Mesenchymal stem cell (in vitro differentiated cells and primary cell): ENCODE results near the gene JAKMIP1.

Source experiments
- DNase-seq: peaks from one replicate; pipeline ENCODE4 v3.0.0-alpha.2; 2013
- H2AFZ ChIP-seq: one replicate; pipeline ENCODE4 v1.6.1; 2013; ENCODE audit warnings: low read depth, mild to moderate bottlenecking, control low read depth, inconsistent platforms, low read length, moderate library complexity
- H2AK5ac ChIP-seq: 2 replicates; pipeline ENCODE4 v1.6.1; 2013; ENCODE audit warnings: low read length, moderate library complexity, mild to moderate bottlenecking, inconsistent platforms; ENCODE audit not compliant: severe bottlenecking
- H2BK120ac ChIP-seq: one replicate; pipeline ENCODE4 v1.6.1; 2013; ENCODE audit warnings: low read depth, mild to moderate bottlenecking, inconsistent platforms, low read length, moderate library complexity
- H2BK12ac ChIP-seq, 2 experiments: one replicate each; pipeline ENCODE4 v1.6.1; 2013; ENCODE audit warnings: inconsistent platforms in 2 of 2, low read length in 2 of 2, mild to moderate bottlenecking in 2 of 2, moderate library complexity in 2 of 2, control low read depth in 1 of 2
- H2BK15ac ChIP-seq: one replicate; pipeline ENCODE4 v1.6.1; 2013; ENCODE audit warnings: mild to moderate bottlenecking, low read depth, inconsistent platforms; ENCODE audit not compliant: poor library complexity, severe bottlenecking
- H2BK5ac ChIP-seq: 2 replicates; pipeline ENCODE4 v1.6.1; 2013; ENCODE audit warnings: low read depth, mild to moderate bottlenecking, low read length, control low read depth, inconsistent platforms; ENCODE audit not compliant: poor library complexity, severe bottlenecking
- H3K14ac ChIP-seq, 2 experiments: one replicate each; pipeline ENCODE4 v1.6.1; 2013; ENCODE audit warnings: inconsistent platforms in 2 of 2, low read length in 2 of 2, control low read depth in 1 of 2, mild to moderate bottlenecking in 1 of 2, moderate library complexity in 1 of 2
- H3K18ac ChIP-seq, 2 experiments: one replicate each; pipeline ENCODE4 v1.6.1; 2013; ENCODE audit warnings: inconsistent platforms in 2 of 2, low read length in 2 of 2, control low read depth in 1 of 2, low read depth in 1 of 2, mild to moderate bottlenecking in 1 of 2
- H3K23ac ChIP-seq, 2 experiments: one replicate each; pipeline ENCODE4 v1.6.1; 2013; ENCODE audit warnings: inconsistent platforms in 2 of 2, low read length in 2 of 2, mild to moderate bottlenecking in 2 of 2, moderate library complexity in 2 of 2, control low read depth in 1 of 2
- H3K27ac ChIP-seq: 2 replicates; pipeline ENCODE4 v1.5.1; 2013; ENCODE audit warnings: mild to moderate bottlenecking, moderate library complexity, low read length, control low read depth, inconsistent platforms; ENCODE audit not compliant: poor library complexity, severe bottlenecking
- H3K27me3 ChIP-seq, 2 experiments: 2 replicates each; pipeline versions ENCODE4 v1.6.1 to v1.7.0; 2013; ENCODE audit warnings: low read length in 2 of 2, mild to moderate bottlenecking in 2 of 2, moderate library complexity in 2 of 2, control low read depth in 1 of 2, inconsistent platforms in 1 of 2; ENCODE audit not compliant: control insufficient read depth in 1 of 2, insufficient read depth in 1 of 2
- H3K36me3 ChIP-seq, 2 experiments: 2 replicates each; pipeline versions ENCODE4 v1.6.1 to v1.7.0; 2013; ENCODE audit warnings: low read length in 2 of 2, control low read depth in 1 of 2, inconsistent platforms in 1 of 2, low read depth in 1 of 2, mild to moderate bottlenecking in 1 of 2; ENCODE audit not compliant: insufficient read depth in 2 of 2, control insufficient read depth in 1 of 2
- H3K4ac ChIP-seq, 2 experiments: one replicate each; pipeline ENCODE4 v1.6.1; 2013; ENCODE audit warnings: inconsistent platforms in 2 of 2, low read length in 2 of 2, mild to moderate bottlenecking in 2 of 2, moderate library complexity in 2 of 2, control low read depth in 1 of 2, low read depth in 1 of 2
- H3K4me1 ChIP-seq: 2 replicates; pipeline ENCODE4 v1.6.1; 2013; ENCODE audit warnings: low read depth, low read length, control low read depth; ENCODE audit not compliant: control insufficient read depth, insufficient read depth
- H3K4me2 ChIP-seq: 2 replicates; pipeline ENCODE4 v1.6.1; 2013; ENCODE audit warnings: low read length, mild to moderate bottlenecking, inconsistent platforms; ENCODE audit not compliant: poor library complexity, severe bottlenecking
- H3K4me3 ChIP-seq, 2 experiments: 2 replicates each; pipeline versions ENCODE4 v1.5.1 to v1.7.0; 2013; ENCODE audit warnings: low read length in 2 of 2, mild to moderate bottlenecking in 2 of 2, control low read depth in 1 of 2, low read depth in 1 of 2; ENCODE audit not compliant: insufficient read depth in 1 of 2
- H3K79me1 ChIP-seq: replicated peaks from 2 replicates; pipeline ENCODE4 v1.6.1; 2013; ENCODE audit warnings: mild to moderate bottlenecking, control low read depth, low read length, inconsistent platforms; ENCODE audit not compliant: poor library complexity, severe bottlenecking
- H3K9ac ChIP-seq: 2 replicates; pipeline ENCODE4 v1.7.0; 2013; ENCODE audit warnings: mild to moderate bottlenecking, low read length, moderate library complexity
- H3K9me3 ChIP-seq: 2 replicates; pipeline ENCODE4 v1.7.0; 2013; ENCODE audit warnings: mild to moderate bottlenecking, low read length; ENCODE audit not compliant: control insufficient read depth
- H4K8ac ChIP-seq: one replicate; pipeline ENCODE4 v1.6.1; 2013; ENCODE audit warnings: inconsistent platforms, mild to moderate bottlenecking, low read length, moderate library complexity
- H4K91ac ChIP-seq: one replicate; pipeline ENCODE4 v1.6.1; 2013; ENCODE audit warnings: mild to moderate bottlenecking, low read length, inconsistent platforms
- WGBS: methylation state at CpG from one replicate; pipeline ENCODE4 v1.1.7; 2013; ENCODE audit warnings: mixed read lengths; 5-methylcytosine and 5-hydroxymethylcytosine counted together

JAKMIP1 gene

GRCh38 chr4:6126971-6127745 lies 73.2 kb downstream of the JAKMIP1 start:
- Histone ChIP-seq H2BK120ac (no peak overlapping the region), H4K8ac (no peak overlapping the region), H2BK5ac (no peak overlapping the region), H3K4ac (no peak overlapping the region), H3K9me3 (no peaks in the 10 kb centered on the region), H2BK12ac (no peak overlapping the region), H4K91ac (no peak overlapping the region), H3K4me2 (no peak overlapping the region), H3K4me1 (no peaks in the 10 kb centered on the region), H3K9ac (no peak overlapping the region), H3K79me1 (no peaks in the 10 kb centered on the region), H3K4me3 (no peak overlapping the region), H3K27me3 (peaks cover 0 to 4% of the 10 kb centered on the region in 2 experiments), H3K18ac (no peak overlapping the region), H3K36me3 (no peaks in the 10 kb centered on the region), H2BK15ac (no peak overlapping the region), H3K27ac (no peak overlapping the region), H2AK5ac (no peak overlapping the region), H2AFZ (no peak overlapping the region), H3K14ac (no peak overlapping the region), H3K23ac (no peak overlapping the region)
- DNase-seq, result no peak
- 92% methylated on average over 20 of the region's 20 CpGs for WGBS

GRCh38 chr4:6125103-6125651 lies 75.2 kb downstream of the JAKMIP1 start:
- peak overlapping the region in 1 of 2 experiments; percentile 42 for H3K14ac ChIP-seq
- H3K4me3 ChIP-seq, result no peak overlapping the region
- H3K23ac ChIP-seq, result no peak overlapping the region
- no peak overlapping the region for H2AFZ ChIP-seq
- H3K27me3 ChIP-seq, result peaks cover 0 to 4% of the 10 kb centered on the region in 2 experiments
- no peaks in the 10 kb centered on the region for H3K9me3 ChIP-seq
- no peak overlapping the region for H4K8ac ChIP-seq
- H3K9ac ChIP-seq, result no peak overlapping the region
- H4K91ac ChIP-seq, result no peak overlapping the region
- H2BK5ac ChIP-seq, result no peak overlapping the region
- H2BK12ac ChIP-seq, result no peak overlapping the region
- no peak overlapping the region for H2AK5ac ChIP-seq
- H2BK15ac ChIP-seq, result no peak overlapping the region
- no peaks in the 10 kb centered on the region for H3K36me3 ChIP-seq
- no peak overlapping the region for H2BK120ac ChIP-seq
- H3K79me1 ChIP-seq, result no peaks in the 10 kb centered on the region
- no peak overlapping the region for H3K18ac ChIP-seq
- H3K4ac ChIP-seq, result no peak overlapping the region
- no peak for DNase-seq
- 80% methylated on average over 4 of the region's 5 CpGs for WGBS
- H3K4me1 ChIP-seq, result no peaks in the 10 kb centered on the region
- H3K27ac ChIP-seq, result no peak overlapping the region
- H3K4me2 ChIP-seq, result no peak overlapping the region

GRCh38 chr4:6124386-6125102 lies 75.8 kb downstream of the JAKMIP1 start:
- Histone ChIP-seq H2AK5ac (no peak overlapping the region), H3K4me2 (no peak overlapping the region), H2BK15ac (no peak overlapping the region), H2AFZ (no peak overlapping the region), H3K9ac (no peak overlapping the region), H4K8ac (no peak overlapping the region), H2BK120ac (no peak overlapping the region), H3K23ac (no peak overlapping the region), H3K27ac (no peak overlapping the region), H4K91ac (no peak overlapping the region), H3K4ac (no peak overlapping the region), H3K14ac (peak overlapping the region in 1 of 2 experiments; percentile 20), H3K18ac (no peak overlapping the region), H2BK12ac (no peak overlapping the region), H2BK5ac (no peak overlapping the region), H3K27me3 (peaks cover 0 to 3% of the 10 kb centered on the region in 2 experiments), H3K9me3 (no peaks in the 10 kb centered on the region), H3K79me1 (no peaks in the 10 kb centered on the region), H3K4me3 (no peak overlapping the region), H3K36me3 (no peaks in the 10 kb centered on the region), H3K4me1 (no peaks in the 10 kb centered on the region)
- 86% methylated on average over 6 of the region's 6 CpGs for WGBS
- DNase-seq, result no peak

GRCh38 chr4:6123976-6124375 lies 76.4 kb downstream of the JAKMIP1 start:
- no peak overlapping the region for H3K27ac ChIP-seq
- no peaks in the 10 kb centered on the region for H3K9me3 ChIP-seq
- no peak for DNase-seq
- H2AFZ ChIP-seq, result no peak overlapping the region
- H3K4me3 ChIP-seq, result no peak overlapping the region
- no peak overlapping the region for H3K4me2 ChIP-seq
- H3K14ac ChIP-seq, result no peak overlapping the region
- WGBS, result 93% methylated on average over 13 of the region's 13 CpGs
- no peak overlapping the region for H3K18ac ChIP-seq
- no peak overlapping the region for H2BK15ac ChIP-seq
- no peak overlapping the region for H3K23ac ChIP-seq
- no peaks in the 10 kb centered on the region for H3K4me1 ChIP-seq
- no peak overlapping the region for H4K91ac ChIP-seq
- no peak overlapping the region for H2AK5ac ChIP-seq
- no peak overlapping the region for H2BK12ac ChIP-seq
- no peak overlapping the region for H2BK5ac ChIP-seq
- no peak overlapping the region for H3K4ac ChIP-seq
- no peak overlapping the region for H4K8ac ChIP-seq
- no peaks in the 10 kb centered on the region for H3K36me3 ChIP-seq
- no peak overlapping the region for H2BK120ac ChIP-seq
- no peaks in the 10 kb centered on the region for H3K27me3 ChIP-seq
- H3K79me1 ChIP-seq, result no peaks in the 10 kb centered on the region
- no peak overlapping the region for H3K9ac ChIP-seq
